H9 (cell line): Measurements from ENCODE around the gene WNT3. TPM values are rescaled to one million over a fixed set of nuclear protein-coding genes. Genes with fewer than 3 reads are reported as not detected.

ENCODE experiments used
- DNase-seq: peaks from one replicate; pipeline ENCODE4 v3.0.0-alpha.2; 2017
- H2AFZ ChIP-seq: one replicate; pipeline ENCODE4 v1.6.1; 2013; ENCODE audit warnings: mild to moderate bottlenecking, low read length, control low read depth, moderate library complexity
- H2AK5ac ChIP-seq: 2 replicates; pipeline ENCODE4 v1.6.1; 2013; ENCODE audit warnings: low read length, control low read depth, mixed read lengths; ENCODE audit not compliant: insufficient read length
- H2BK120ac ChIP-seq: one replicate; pipeline ENCODE4 v1.6.1; 2013; ENCODE audit warnings: low read depth, mild to moderate bottlenecking, low read length, control low read depth, inconsistent platforms; ENCODE audit not compliant: poor library complexity, severe bottlenecking
- H2BK12ac ChIP-seq: 2 replicates; pipeline ENCODE4 v1.6.1; 2013; ENCODE audit warnings: low read length, control low read depth, mixed read lengths, low read depth; ENCODE audit not compliant: insufficient read length
- H2BK15ac ChIP-seq: 2 replicates; pipeline ENCODE4 v1.6.1; 2013; ENCODE audit warnings: low read depth, low read length, control low read depth
- H2BK20ac ChIP-seq: one replicate; pipeline ENCODE4 v1.6.1; 2013; ENCODE audit warnings: low read depth, mild to moderate bottlenecking, low read length, control low read depth, inconsistent platforms; ENCODE audit not compliant: poor library complexity, severe bottlenecking
- H2BK5ac ChIP-seq: 2 replicates; pipeline ENCODE4 v1.6.1; 2013; ENCODE audit warnings: low read length, control low read depth, mixed read lengths; ENCODE audit not compliant: insufficient read length
- H3K14ac ChIP-seq: 2 replicates; pipeline ENCODE4 v1.6.1; 2013; ENCODE audit warnings: low read length, control low read depth; ENCODE audit not compliant: insufficient read depth
- H3K18ac ChIP-seq: 2 replicates; pipeline ENCODE4 v1.6.1; 2013; ENCODE audit warnings: low read depth, mild to moderate bottlenecking, mixed read lengths, low read length, control low read depth; ENCODE audit not compliant: insufficient read length
- H3K23ac ChIP-seq: 2 replicates; pipeline ENCODE4 v1.6.1; 2013; ENCODE audit warnings: low read length, control low read depth, mixed read lengths, low read depth; ENCODE audit not compliant: insufficient read length
- H3K23me2 ChIP-seq: 2 replicates; pipeline ENCODE4 v1.6.1; 2013; ENCODE audit warnings: low read depth, mild to moderate bottlenecking, mixed read lengths, low read length, control low read depth; ENCODE audit not compliant: insufficient read length, poor library complexity, severe bottlenecking
- H3K27ac ChIP-seq: 2 replicates; pipeline ENCODE4 v1.5.1; 2013; ENCODE audit warnings: low read length, control low read depth, mixed read lengths, low read depth; ENCODE audit not compliant: insufficient read length
- H3K27me3 ChIP-seq: 2 replicates; pipeline ENCODE4 v1.6.1; 2013; ENCODE audit warnings: low read length, control low read depth, inconsistent platforms; ENCODE audit not compliant: insufficient read depth
- H3K4ac ChIP-seq: 2 replicates; pipeline ENCODE4 v1.6.1; 2013; ENCODE audit warnings: low read depth, mild to moderate bottlenecking, control low read depth, inconsistent platforms, low read length, moderate library complexity
- H3K4me1 ChIP-seq: 2 replicates; pipeline ENCODE4 v1.6.1; 2013; ENCODE audit warnings: low read length, control low read depth, inconsistent platforms; ENCODE audit not compliant: insufficient read depth
- H3K4me2 ChIP-seq: 2 replicates; pipeline ENCODE4 v1.6.1; 2013; ENCODE audit warnings: low read length, control low read depth, mixed read lengths; ENCODE audit not compliant: insufficient read length, insufficient read depth
- H3K56ac ChIP-seq: 2 replicates; pipeline ENCODE4 v1.6.1; 2013; ENCODE audit warnings: low read depth, mild to moderate bottlenecking, mixed read lengths, low read length, control low read depth; ENCODE audit not compliant: insufficient read length
- H3K79me1 ChIP-seq: 2 replicates; pipeline ENCODE4 v1.6.1; 2013; ENCODE audit warnings: low read depth, mild to moderate bottlenecking, moderate library complexity, low read length, control low read depth, inconsistent platforms; ENCODE audit not compliant: insufficient read depth, poor library complexity, severe bottlenecking
- H3K79me2 ChIP-seq: 2 replicates; pipeline ENCODE4 v1.6.1; 2013; ENCODE audit warnings: low read length, control low read depth, inconsistent platforms; ENCODE audit not compliant: insufficient read depth
- H3K9ac ChIP-seq: 2 replicates; pipeline ENCODE4 v1.6.1; 2013; ENCODE audit warnings: low read length, control low read depth, mixed read lengths; ENCODE audit not compliant: insufficient read length; ENCODE audit errors: extremely low read depth
- H3K9me3 ChIP-seq: one replicate; pipeline ENCODE4 v1.6.1; 2013; ENCODE audit warnings: low read depth, low read length, inconsistent platforms; ENCODE audit not compliant: control insufficient read depth
- H3T11ph ChIP-seq: one replicate; pipeline ENCODE4 v1.6.1; 2013; ENCODE audit warnings: mild to moderate bottlenecking, low read length, control low read depth, inconsistent platforms
- H4K20me1 ChIP-seq: one replicate; pipeline ENCODE4 v1.6.1; 2013; ENCODE audit not compliant: control insufficient read depth, insufficient read length, insufficient read depth
- H4K5ac ChIP-seq: 2 replicates; pipeline ENCODE4 v1.6.1; 2013; ENCODE audit warnings: low read depth, mild to moderate bottlenecking, mixed read lengths, low read length, control low read depth; ENCODE audit not compliant: insufficient read length
- H4K8ac ChIP-seq: replicated peaks from 2 replicates; pipeline ENCODE4 v1.6.1; 2013; ENCODE audit warnings: low read length, control low read depth, mixed read lengths, low read depth; ENCODE audit not compliant: insufficient read length
- H4K91ac ChIP-seq: 2 replicates; pipeline ENCODE4 v1.6.1; 2013; ENCODE audit warnings: low read depth, mild to moderate bottlenecking, moderate library complexity, mixed read lengths, low read length, control low read depth; ENCODE audit not compliant: insufficient read length
- H3K27ac Mint-ChIP-seq, 3 experiments: 2 replicates in 2 of 3; 3 replicates in 1 of 3; pipeline ENCODE4 v1.8.0; 2020 to 2021; ENCODE audit warnings: mixed read lengths in 3 of 3, mild to moderate bottlenecking in 1 of 3, moderate library complexity in 1 of 3
- H3K27me3 Mint-ChIP-seq: 2 replicates; pipeline ENCODE4 v1.8.0; 2021; ENCODE audit warnings: low read depth, mild to moderate bottlenecking, moderate library complexity, mixed read lengths
- H3K36me3 Mint-ChIP-seq, 3 experiments: 2 replicates in 2 of 3; 3 replicates in 1 of 3; pipeline ENCODE4 v1.8.0; 2020 to 2021; ENCODE audit warnings: low read depth in 3 of 3, mixed read lengths in 3 of 3; ENCODE audit not compliant: insufficient read depth in 1 of 3
- H3K4me1 Mint-ChIP-seq, 2 experiments: 2 replicates each; pipeline ENCODE4 v1.8.0; 2020; ENCODE audit warnings: mixed read lengths in 2 of 2
- H3K4me3 Mint-ChIP-seq, 2 experiments: 2 replicates in 1 of 2; 3 replicates in 1 of 2; pipeline ENCODE4 v1.8.0; 2020 to 2021; ENCODE audit warnings: mild to moderate bottlenecking in 2 of 2, mixed read lengths in 2 of 2, moderate library complexity in 1 of 2
- H3K9me3 Mint-ChIP-seq, 2 experiments: 2 replicates in 1 of 2; 3 replicates in 1 of 2; pipeline ENCODE4 v1.8.0; 2020; ENCODE audit warnings: mild to moderate bottlenecking in 2 of 2, mixed read lengths in 2 of 2, moderate library complexity in 1 of 2
- WGBS: extraction: QIAGEN DNeasy Blood & Tissue Kit; methylation state at CpG from one replicate; pipeline ENCODE4 v1.1.7; 2013; ENCODE audit warnings: missing lambda C conversion rate, low lambda C conversion rate, mixed read lengths; ENCODE audit not compliant: insufficient read length; ENCODE audit errors: extremely low coverage; 5-methylcytosine and 5-hydroxymethylcytosine counted together
- total RNA-seq: library from RNA; stranded (reverse); gene quantifications from 2 replicates; pipeline ENCODE4 v1.2.1, GENCODE V29; 2021
- TF ChIP-seq, protein P1 (sequence below): fragments of 200-600 bp; sonication (generic); conservative IDR thresholded peaks from 3 replicates; pipeline ENCODE4 v1.8.0; 2021; ENCODE audit warnings: antibody characterized with exemption, mild to moderate bottlenecking

The WNT3 gene
- total RNA-seq, 1 experiment from 2014 or later = 22.4 TPM

DNA sequence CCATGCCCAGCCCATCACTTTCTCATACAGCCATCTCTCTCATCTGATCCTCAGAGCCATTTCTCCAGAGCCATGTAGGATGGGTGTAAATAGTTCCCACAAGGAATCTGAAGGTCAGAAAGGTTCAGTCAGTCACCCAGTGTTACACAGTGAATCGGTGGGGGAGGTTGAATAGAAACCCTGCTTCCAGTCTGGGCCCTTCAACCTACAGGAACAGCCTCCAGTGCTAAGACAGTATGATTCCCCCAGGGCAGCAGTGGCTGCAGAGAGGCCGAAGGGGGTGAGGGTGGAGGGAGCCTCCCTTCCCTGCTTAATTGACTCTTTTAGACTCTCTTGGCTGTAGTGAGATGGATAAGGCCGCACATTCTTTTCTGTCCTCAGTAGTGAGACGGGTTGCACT lies 36.5 kb upstream of the WNT3 start:
- peaks cover 49% of the 10 kb centered on the region for H3K27me3 Mint-ChIP-seq
- no CpG with 5 or more reads among the region's 4 CpGs for WGBS
- DNase-seq = no peak

More for the DNA sequence above, 36.5 kb upstream of the WNT3 start:
- H3K14ac ChIP-seq = no peak overlapping the region
- H3K9me3 Mint-ChIP-seq = no peaks in the 10 kb centered on the region; a peak in 1 of 5 replicates
- H2AFZ ChIP-seq = no peak overlapping the region
- H2BK120ac ChIP-seq = no peak overlapping the region
- H3K79me1 ChIP-seq = no peaks in the 10 kb centered on the region
- H3T11ph ChIP-seq = no peak overlapping the region
- H2BK12ac ChIP-seq = no peak overlapping the region
- no peak overlapping the region for H2AK5ac ChIP-seq
- no peak overlapping the region for H2BK20ac ChIP-seq
- no peak overlapping the region for H3K4me2 ChIP-seq
- H3K36me3 Mint-ChIP-seq = no peaks in the 10 kb centered on the region
- H4K20me1 ChIP-seq = no peaks in the 10 kb centered on the region
- no peak overlapping the region for H2BK15ac ChIP-seq
- peaks cover 20 to 23% of the 10 kb centered on the region in 2 experiments for H3K4me1 Mint-ChIP-seq
- peaks cover 20% of the 10 kb centered on the region; the same call in 1 of the 2 replicates for H3K27me3 ChIP-seq
- no peak overlapping the region for H4K5ac ChIP-seq
- no peak overlapping the region for H3K23ac ChIP-seq
- no peak overlapping the region for H3K27ac ChIP-seq
- peaks cover 11% of the 10 kb centered on the region for H3K23me2 ChIP-seq
- H3K18ac ChIP-seq = no peak overlapping the region
- no peak overlapping the region for H3K4me3 Mint-ChIP-seq
- TF ChIP-seq, protein P1, sequence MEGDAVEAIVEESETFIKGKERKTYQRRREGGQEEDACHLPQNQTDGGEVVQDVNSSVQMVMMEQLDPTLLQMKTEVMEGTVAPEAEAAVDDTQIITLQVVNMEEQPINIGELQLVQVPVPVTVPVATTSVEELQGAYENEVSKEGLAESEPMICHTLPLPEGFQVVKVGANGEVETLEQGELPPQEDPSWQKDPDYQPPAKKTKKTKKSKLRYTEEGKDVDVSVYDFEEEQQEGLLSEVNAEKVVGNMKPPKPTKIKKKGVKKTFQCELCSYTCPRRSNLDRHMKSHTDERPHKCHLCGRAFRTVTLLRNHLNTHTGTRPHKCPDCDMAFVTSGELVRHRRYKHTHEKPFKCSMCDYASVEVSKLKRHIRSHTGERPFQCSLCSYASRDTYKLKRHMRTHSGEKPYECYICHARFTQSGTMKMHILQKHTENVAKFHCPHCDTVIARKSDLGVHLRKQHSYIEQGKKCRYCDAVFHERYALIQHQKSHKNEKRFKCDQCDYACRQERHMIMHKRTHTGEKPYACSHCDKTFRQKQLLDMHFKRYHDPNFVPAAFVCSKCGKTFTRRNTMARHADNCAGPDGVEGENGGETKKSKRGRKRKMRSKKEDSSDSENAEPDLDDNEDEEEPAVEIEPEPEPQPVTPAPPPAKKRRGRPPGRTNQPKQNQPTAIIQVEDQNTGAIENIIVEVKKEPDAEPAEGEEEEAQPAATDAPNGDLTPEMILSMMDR = no peak
- no peaks in the 10 kb centered on the region; the same call in 1 of the 2 replicates for H3K4me1 ChIP-seq
- H3K27ac Mint-ChIP-seq = no peak overlapping the region
- no peak overlapping the region for H4K91ac ChIP-seq
- H3K9ac ChIP-seq = no peak overlapping the region
- H3K9me3 ChIP-seq = no peaks in the 10 kb centered on the region
- H3K79me2 ChIP-seq = no peaks in the 10 kb centered on the region
- no peak overlapping the region for H4K8ac ChIP-seq
- H2BK5ac ChIP-seq = no peak overlapping the region
- H3K56ac ChIP-seq = no peak overlapping the region
- H3K4ac ChIP-seq = no peak overlapping the region
